WTC11 (cell line): Measurements from ENCODE around the gene GPR152. TPM values are rescaled to one million over a fixed set of nuclear protein-coding genes. Genes with fewer than 3 reads are reported as not detected.

ENCODE experiments used
- ATAC-seq: fragments of 200-7000 bp; cut with Tn5 transposase; 2 replicates; pipeline ENCODE4 v1.10.0; 2021; ENCODE audit warnings: mild to moderate bottlenecking, moderate library complexity
- CTCF ChIA-PET: fragments of 300-600 bp; sonication (Branson Sonifier 250); formaldehyde crosslinking; loops from one replicate; lab custom pipeline; 2021; ENCODE audit warnings: antibody characterized with exemption; lab: Charles Lee
- POLR2A ChIA-PET: fragments of 350-600 bp; sonication (Branson Sonifier 250); formaldehyde crosslinking; loops from one replicate; lab custom pipeline; 2021; ENCODE audit warnings: antibody characterized with exemption; lab: Charles Lee
- DNase-seq: peaks from one replicate; pipeline ENCODE4 v3.0.0; 2021; ENCODE audit warnings: low spot score
- H3K27ac Mint-ChIP-seq: 2 replicates; pipeline ENCODE4 v1.8.0; 2021; ENCODE audit warnings: mixed read lengths
- H3K27me3 Mint-ChIP-seq: 2 replicates; pipeline ENCODE4 v1.8.0; 2021; ENCODE audit warnings: low read depth, mild to moderate bottlenecking, moderate library complexity, mixed read lengths
- H3K36me3 Mint-ChIP-seq: 2 replicates; pipeline ENCODE4 v1.8.0; 2021; ENCODE audit warnings: mixed read lengths
- H3K4me1 Mint-ChIP-seq: 2 replicates; pipeline ENCODE4 v1.8.0; 2022; ENCODE audit warnings: mixed read lengths
- H3K4me3 Mint-ChIP-seq: 2 replicates; pipeline ENCODE4 v1.8.0; 2021; ENCODE audit warnings: mild to moderate bottlenecking, moderate library complexity, mixed read lengths
- H3K9me3 Mint-ChIP-seq: 2 replicates; pipeline ENCODE4 v1.8.0; 2021; ENCODE audit warnings: mixed read lengths
- ATF3 ChIP-seq: sonication (generic); formaldehyde crosslinking; conservative IDR thresholded peaks from 2 replicates; pipeline ENCODE4 v1.8.1; 2022; ENCODE audit warnings: mild to moderate bottlenecking, missing genetic modification reagents
- CBFB ChIP-seq: sonication (generic); formaldehyde crosslinking; IDR thresholded peaks from 2 replicates; pipeline ENCODE4 v1.8.1; 2022; ENCODE audit warnings: mild to moderate bottlenecking, low read depth, missing genetic modification reagents
- E2F4 ChIP-seq: sonication (generic); formaldehyde crosslinking; IDR thresholded peaks from 2 replicates; pipeline ENCODE4 v1.8.1; 2022; ENCODE audit warnings: low read depth, mild to moderate bottlenecking, moderate library complexity, missing genetic modification reagents, borderline replicate concordance
- ELF4 ChIP-seq: sonication (generic); formaldehyde crosslinking; IDR thresholded peaks from 2 replicates; pipeline ENCODE4 v1.8.1; 2022; ENCODE audit warnings: low read depth, mild to moderate bottlenecking, moderate library complexity, missing genetic modification reagents
- ETV6 ChIP-seq: sonication (generic); formaldehyde crosslinking; IDR thresholded peaks from 2 replicates; pipeline ENCODE4 v1.8.1; 2022; ENCODE audit warnings: mild to moderate bottlenecking, missing genetic modification reagents
- FOXP1 ChIP-seq: sonication (generic); formaldehyde crosslinking; IDR thresholded peaks from 2 replicates; pipeline ENCODE4 v1.8.0; 2022; ENCODE audit warnings: missing genetic modification reagents, mild to moderate bottlenecking, moderate library complexity, borderline replicate concordance
- GRHL2 ChIP-seq: fragments of 250-450 bp; sonication (Bioruptor Pico); IDR thresholded peaks from 2 replicates; pipeline ENCODE4 v1.8.0; 2022; ENCODE audit warnings: mild to moderate bottlenecking, moderate library complexity; ENCODE audit not compliant: insufficient replicate concordance, severe bottlenecking
- HMGA2 ChIP-seq: fragments of 250-450 bp; sonication (Bioruptor Pico); IDR thresholded peaks from 2 replicates; pipeline ENCODE4 v1.4.0; 2021; ENCODE audit warnings: mild to moderate bottlenecking, moderate library complexity
- JUN ChIP-seq: sonication (generic); formaldehyde crosslinking; IDR thresholded peaks from 2 replicates; pipeline ENCODE4 v1.8.0; 2023; ENCODE audit warnings: mild to moderate bottlenecking, missing genetic modification reagents
- NR2C2 ChIP-seq: sonication (generic); formaldehyde crosslinking; IDR thresholded peaks from 2 replicates; pipeline ENCODE4 v1.8.0; 2022; ENCODE audit warnings: mild to moderate bottlenecking, missing genetic modification reagents
- SMAD3 ChIP-seq: sonication (generic); formaldehyde crosslinking; IDR thresholded peaks from 2 replicates; pipeline ENCODE4 v1.8.0; 2022; ENCODE audit warnings: missing genetic modification reagents, mild to moderate bottlenecking, borderline replicate concordance
- SMAD4 ChIP-seq: sonication (generic); formaldehyde crosslinking; IDR thresholded peaks from 2 replicates; pipeline ENCODE4 v1.8.0; 2022; ENCODE audit warnings: mild to moderate bottlenecking, missing genetic modification reagents
- STAT6 ChIP-seq: sonication (generic); formaldehyde crosslinking; conservative IDR thresholded peaks from 2 replicates; pipeline ENCODE4 v1.8.1; 2023; ENCODE audit warnings: mild to moderate bottlenecking, low read depth, missing genetic modification reagents, moderate library complexity
- TCF7 ChIP-seq: sonication (generic); formaldehyde crosslinking; IDR thresholded peaks from 2 replicates; pipeline ENCODE4 v1.8.0; 2022; ENCODE audit warnings: mild to moderate bottlenecking, low read depth, missing genetic modification reagents, moderate library complexity
- TP53 ChIP-seq: sonication (generic); formaldehyde crosslinking; IDR thresholded peaks from 2 replicates; pipeline ENCODE4 v1.8.1; 2023; ENCODE audit warnings: mild to moderate bottlenecking, missing genetic modification reagents
- ZBTB43 ChIP-seq: sonication (generic); formaldehyde crosslinking; IDR thresholded peaks from 2 replicates; pipeline ENCODE4 v1.8.1; 2023; ENCODE audit warnings: mild to moderate bottlenecking, missing genetic modification reagents
- ZNF232 ChIP-seq: sonication (generic); formaldehyde crosslinking; IDR thresholded peaks from 2 replicates; pipeline ENCODE4 v1.8.0; 2022; ENCODE audit warnings: mild to moderate bottlenecking, missing genetic modification reagents
- ZNF263 ChIP-seq: sonication (generic); formaldehyde crosslinking; IDR thresholded peaks from 2 replicates; pipeline ENCODE4 v1.8.1; 2022; ENCODE audit warnings: low read depth, mild to moderate bottlenecking, moderate library complexity, missing genetic modification reagents
- ZNF416 ChIP-seq: fragments of 250-450 bp; sonication (Bioruptor Pico); IDR thresholded peaks from 2 replicates; pipeline ENCODE4 v1.9.0; 2021; ENCODE audit warnings: mild to moderate bottlenecking, inconsistent platforms
- ZNF425 ChIP-seq: fragments of 250-450 bp; sonication (Bioruptor Pico); conservative IDR thresholded peaks from 2 replicates; pipeline ENCODE4 v1.9.0; 2021; ENCODE audit warnings: mild to moderate bottlenecking
- total RNA-seq: library from RNA; stranded (reverse); gene quantifications from 3 replicates; pipeline ENCODE4 v1.2.3, GENCODE V29; 2021

GPR152 gene
- total RNA-seq, 1 experiment from 2014 or later: not detected

- TF ChIP-seq ZBTB43: no peak
- 0 out of 2 replicates have a peak, but pooled peaks have one; percentile 55 for TF ChIP-seq FOXP1 (CRISPR knock-in tag)
- TF ChIP-seq CBFB (CRISPR knock-in tag): no peak
- no peak for TF ChIP-seq ZNF416 (CRISPR knock-in tag)
- TF ChIP-seq STAT6 (CRISPR knock-in tag): no peak
- TF ChIP-seq ZNF263: peak; percentile 76; the same call in 1 of the 2 replicates
- TF ChIP-seq E2F4: no peak
- TF ChIP-seq TCF7: no peak
- no peak for TF ChIP-seq ETV6
These were observed 16.0 kb downstream of the GPR152 start (continued) for GRCh38 chr11:67436459-67437081.

- Mint-ChIP-seq H3K4me3 (no peak overlapping the region), H3K9me3 (no peaks in the 10 kb centered on the region), H3K27ac (peak overlapping the region; percentile 79; the same call in 1 of the 2 replicates), H3K27me3 (no peaks in the 10 kb centered on the region), H3K36me3 (peaks cover 6% of the 10 kb centered on the region; the same call in 1 of the 2 replicates), H3K4me1 (peaks cover 16% of the 10 kb centered on the region)
- ChIA-PET POLR2A (interaction anchor here (0.7 to 2.2 kb wide), 5 partner anchors 8 to 53 kb away, joined by 3 to 11 read pairs (median 4); partner anchors contain the start of genes PPP1CA and RPS6KB2), CTCF (interaction anchor here (1.0 to 4.2 kb wide), 5 partner anchors 32 to 53 kb away, joined by 3 to 31 read pairs (median 4); partner anchors contain the start of genes PPP1CA and RAD9A)
- no peak for DNase-seq
- ATAC-seq: no peak
- TF ChIP-seq ATF3 (no peak), SMAD4 (CRISPR knock-in tag) (no peak)
These were observed 16.6 kb downstream of the GPR152 start for GRCh38 chr11:67435727-67436458.

- no peak for DNase-seq
- Mint-ChIP-seq H3K4me3 (no peak overlapping the region), H3K36me3 (peaks cover 9% of the 10 kb centered on the region), H3K27ac (peak overlapping the region; percentile 49; the same call in 1 of the 2 replicates), H3K9me3 (no peaks in the 10 kb centered on the region), H3K4me1 (peaks cover 16% of the 10 kb centered on the region), H3K27me3 (no peaks in the 10 kb centered on the region)
- no peak for ATAC-seq
- POLR2A ChIA-PET: interaction anchor here (2.2 kb wide), 1 partner anchor 34 kb away, joined by 11 read pairs; the partner anchor contains the start of gene PPP1CA
- CTCF ChIA-PET: no interaction called here
- no peak for TF ChIP-seq ZNF232 (CRISPR knock-in tag)
- TF ChIP-seq ELF4: no peak
- TF ChIP-seq ZNF425 (CRISPR knock-in tag): no peak
- no peak for TF ChIP-seq JUN
- no peak for TF ChIP-seq TP53
- no peak for TF ChIP-seq SMAD3
- no peak for TF ChIP-seq NR2C2 (CRISPR knock-in tag)
- no peak for TF ChIP-seq HMGA2 (CRISPR knock-in tag)
- no peak for TF ChIP-seq E2F4
- no peak for TF ChIP-seq GRHL2 (CRISPR knock-in tag)
These were observed 17.4 kb downstream of the GPR152 start for GRCh38 chr11:67435031-67435726.
